CD4-positive, alpha-beta T cell treated with Interleukin-21 for 1 hour (primary cell): ENCODE results near the gene HDAC4.

Experiments
- DNase-seq: peaks from one replicate; pipeline ENCODE4 v3.0.0-alpha.2; 2020

Gene HDAC4

DNA sequence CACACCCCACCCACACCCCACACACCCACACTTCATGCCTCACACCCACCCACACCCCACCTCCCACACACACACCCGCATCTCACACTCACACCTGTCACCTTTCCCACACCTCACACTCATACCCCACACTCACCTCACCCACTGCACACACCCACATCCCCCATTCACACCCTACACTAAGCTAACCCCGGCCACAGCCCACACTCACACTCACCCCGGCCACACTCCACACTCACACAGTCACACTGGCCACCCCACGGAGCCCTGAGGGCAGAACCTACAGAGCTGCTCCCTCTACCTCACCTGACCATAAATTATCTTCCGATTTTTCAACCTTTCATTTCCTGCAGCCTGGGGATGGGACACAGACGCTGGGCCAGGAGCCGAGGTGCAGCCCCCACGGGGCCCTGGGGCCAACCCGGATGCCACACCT is 241.3 kb downstream of the HDAC4 start:
- DNase-seq, result no peak

DNA sequence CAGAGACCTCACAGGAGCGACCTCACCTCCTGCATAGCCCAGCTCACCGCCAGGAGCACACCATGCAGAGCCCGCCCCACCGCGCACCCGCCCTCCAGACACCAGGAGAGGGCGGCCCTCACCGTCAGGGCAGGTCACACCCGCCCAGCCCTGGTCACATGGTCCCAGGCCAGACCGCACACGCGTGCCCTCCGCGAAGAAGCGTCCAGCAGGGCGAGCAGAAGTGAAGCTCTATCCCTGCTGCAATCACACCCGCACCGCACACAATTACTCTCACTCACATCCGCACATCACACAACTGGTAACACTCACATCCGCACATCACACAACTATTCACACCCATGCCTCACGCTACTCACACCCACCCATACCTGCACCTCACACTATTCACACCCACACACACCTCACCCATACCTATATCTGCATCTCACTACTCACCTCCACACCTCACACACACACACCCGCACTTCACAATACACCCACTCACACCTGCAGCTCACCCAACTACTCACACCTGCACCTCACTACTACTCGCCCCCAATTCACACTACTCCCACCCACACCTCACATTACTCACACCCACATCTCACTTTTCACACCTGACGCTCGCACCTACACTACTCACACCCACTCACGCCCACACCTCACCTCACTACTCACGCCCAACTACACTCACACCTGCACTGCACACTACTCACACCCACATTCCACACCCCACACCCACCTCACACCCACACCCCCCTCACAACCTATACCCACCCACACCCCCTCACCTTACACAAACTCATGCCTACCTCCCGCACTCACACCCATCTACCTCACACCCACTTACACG is 242.0 kb downstream of the HDAC4 start:
- DNase-seq, result no peak

DNA sequence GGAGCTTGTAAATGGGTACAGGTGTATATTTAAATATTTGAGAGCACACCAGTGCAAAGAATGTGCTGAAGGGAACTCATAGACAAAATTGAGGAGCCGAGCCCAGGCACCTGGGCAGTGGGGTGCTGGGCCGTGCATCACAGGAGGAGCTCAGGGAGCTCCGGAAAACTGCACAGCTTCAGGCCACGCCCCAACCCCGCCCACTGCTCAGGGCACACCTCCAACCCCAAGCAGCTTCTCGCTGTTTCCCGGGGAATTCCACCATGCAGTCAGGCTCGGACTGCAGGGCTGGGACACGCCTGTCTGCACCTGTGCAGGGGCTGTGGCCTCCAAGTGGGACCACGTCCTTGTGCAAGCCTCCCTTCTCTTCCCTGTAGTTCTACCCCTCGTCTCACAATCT is 243.0 kb downstream of the HDAC4 start:
- DNase-seq, result no peak

DNA sequence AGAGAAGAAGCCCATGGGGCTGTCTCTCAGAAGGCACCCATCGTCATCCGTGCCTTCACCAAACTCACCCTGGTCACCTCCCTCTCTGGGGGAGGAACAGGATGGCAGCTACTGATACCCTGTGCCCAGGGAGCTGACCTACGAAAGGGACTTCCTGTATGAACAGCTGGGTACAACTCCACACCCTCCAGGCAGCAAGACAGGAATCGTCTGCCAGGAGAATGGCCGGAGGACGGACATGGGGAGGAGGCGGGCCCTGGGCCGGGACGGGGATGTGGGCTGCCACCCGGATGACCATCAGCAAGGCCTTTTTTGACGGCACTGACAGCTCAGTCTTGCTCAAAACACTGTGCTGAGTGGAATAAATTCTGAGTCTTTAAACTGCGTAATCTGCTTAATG is 243.6 kb downstream of the HDAC4 start:
- DNase-seq, result no peak

DNA sequence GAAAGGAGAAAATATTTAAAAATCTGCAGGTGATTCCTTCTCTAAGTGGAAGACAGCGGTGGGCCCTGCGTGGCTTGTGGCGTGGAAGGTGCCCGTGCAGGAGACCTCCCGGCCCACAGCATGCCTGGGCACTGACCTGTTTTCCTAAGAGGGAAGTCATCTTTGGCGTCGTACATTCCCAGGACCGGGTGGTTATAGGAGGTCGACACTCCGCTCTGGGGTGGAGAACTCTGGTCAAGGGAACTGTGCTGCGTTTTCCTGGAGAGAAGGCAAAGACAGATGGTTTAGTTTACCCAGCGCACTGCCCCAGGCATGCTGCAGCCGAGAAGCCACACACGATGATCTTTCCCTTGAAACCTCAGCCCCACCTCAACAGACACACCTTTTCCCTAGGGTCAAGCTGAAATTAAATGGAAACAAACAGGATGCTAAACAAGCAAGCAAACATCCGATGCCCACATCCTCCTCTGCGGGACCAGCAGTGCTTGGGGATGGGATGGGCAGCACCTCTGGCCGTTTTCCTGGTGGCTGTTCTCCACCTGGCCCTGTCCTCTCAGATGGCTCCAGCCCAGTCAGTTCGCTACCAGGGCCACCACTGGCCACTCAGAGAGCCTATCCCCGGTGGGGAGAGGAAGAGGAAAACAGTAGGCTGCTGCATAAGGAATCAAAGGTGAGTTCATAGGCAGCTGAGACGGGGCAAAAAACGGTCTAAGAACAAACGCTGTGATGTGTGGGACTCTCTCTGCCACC is 244.1 kb downstream of the HDAC4 start:
- DNase-seq, result no peak

DNA sequence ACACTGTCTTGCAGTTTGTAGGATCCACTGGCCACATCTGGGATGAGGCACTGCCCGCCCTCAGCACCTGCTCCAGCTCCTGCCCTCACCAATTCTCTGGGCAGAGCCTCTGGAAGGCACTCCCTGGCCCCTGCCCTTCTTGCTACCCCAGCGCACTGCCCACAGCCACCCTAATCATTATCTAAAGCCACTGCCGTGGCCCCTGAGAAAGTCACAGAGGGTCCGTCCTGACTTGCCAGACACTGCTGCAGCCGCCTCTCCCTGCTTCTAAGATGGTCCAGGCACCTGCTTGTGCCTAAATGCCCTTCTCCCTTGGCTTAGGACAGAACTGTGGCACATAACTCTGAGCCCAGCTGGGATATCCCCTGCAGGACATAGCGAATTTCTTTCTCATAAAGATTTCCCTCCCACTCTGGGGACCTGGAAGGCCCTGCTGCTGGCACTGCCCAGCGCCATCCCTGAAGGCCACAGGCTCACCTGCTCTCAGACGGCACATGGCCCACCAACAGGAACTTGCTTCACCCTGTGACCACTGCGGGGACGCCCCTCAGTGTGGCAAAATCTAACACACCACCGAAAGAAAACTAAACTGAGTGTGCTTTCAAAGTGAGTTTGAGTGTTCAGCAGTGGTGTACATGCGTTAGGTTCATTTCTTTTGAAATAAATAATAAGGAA is 244.9 kb downstream of the HDAC4 start:
- no peak for DNase-seq

DNA sequence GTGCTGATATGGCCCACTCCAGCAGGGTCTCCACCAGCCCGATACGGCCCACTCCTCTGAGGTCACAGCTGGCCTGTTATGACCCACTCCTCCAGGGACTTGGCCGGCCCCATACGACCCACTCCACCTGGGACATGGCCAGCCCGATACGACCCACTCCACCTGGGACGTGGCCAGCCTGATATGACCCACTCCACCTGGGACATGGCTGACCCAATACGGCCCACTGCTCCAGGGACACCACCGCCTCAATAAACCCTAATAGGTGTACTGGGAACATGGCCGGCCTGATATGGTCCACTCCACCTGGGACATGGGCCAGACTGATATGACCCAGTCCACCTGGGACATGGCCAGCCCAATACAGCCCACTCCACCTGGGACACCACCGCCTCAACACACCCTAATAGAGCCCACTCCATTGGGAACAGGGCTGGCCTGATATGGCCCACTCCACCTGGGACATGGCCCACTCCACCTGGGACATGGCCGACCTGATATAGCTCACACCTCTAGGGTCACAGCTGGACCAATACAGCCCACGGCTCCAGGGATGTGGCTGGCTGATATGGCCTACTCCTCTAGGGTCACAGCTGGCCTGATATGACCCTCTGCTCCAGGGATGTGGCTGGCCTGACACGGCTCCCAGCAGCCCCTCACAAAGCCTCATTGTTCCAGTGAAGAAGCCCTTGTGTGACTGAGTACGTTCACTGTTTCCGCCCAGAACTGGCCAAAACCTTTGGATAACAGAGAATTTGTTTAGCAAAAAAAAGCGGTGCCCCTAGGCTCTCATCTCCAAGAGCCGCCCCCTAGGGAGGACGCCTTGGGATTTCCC is 245.6 kb downstream of the HDAC4 start:
- no peak for DNase-seq

DNA sequence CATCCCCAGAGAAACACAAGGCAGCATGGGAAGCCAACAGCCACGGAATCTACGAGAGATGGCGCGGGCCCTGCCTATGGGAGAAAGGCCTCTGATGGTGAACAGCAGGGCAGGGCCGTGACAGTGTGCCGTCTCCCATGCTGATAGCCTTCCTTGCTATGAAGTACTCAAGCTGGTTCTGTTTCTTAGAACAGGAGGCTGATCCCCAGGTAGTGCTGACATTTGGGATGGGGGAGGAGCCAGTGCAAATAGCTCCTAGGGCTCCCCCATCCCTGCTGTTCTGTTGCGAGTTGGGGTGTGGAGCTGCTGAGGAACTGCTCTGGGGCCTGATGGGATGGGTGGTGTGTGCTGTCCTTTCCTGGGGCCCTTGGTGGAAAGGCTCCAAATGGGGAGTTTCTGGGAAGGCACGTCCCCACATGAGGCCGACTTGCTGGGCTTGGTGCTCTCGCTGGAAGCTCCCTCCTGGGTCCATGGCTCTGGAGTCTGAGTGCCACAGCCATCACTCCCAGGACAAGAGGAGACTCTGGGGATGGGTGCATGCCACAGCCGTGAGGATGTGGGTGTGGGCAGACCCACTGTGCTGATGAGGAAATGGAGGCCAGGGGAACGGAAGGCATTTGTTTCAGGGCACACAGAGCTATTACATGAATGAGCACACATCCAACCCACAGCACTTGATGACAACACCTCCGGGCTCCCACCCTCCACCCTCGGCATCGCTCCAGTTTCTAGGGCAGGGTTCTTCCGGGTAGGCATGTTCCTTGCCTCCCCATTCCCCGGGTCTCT is 246.8 kb downstream of the HDAC4 start:
- DNase-seq, result no peak

DNA sequence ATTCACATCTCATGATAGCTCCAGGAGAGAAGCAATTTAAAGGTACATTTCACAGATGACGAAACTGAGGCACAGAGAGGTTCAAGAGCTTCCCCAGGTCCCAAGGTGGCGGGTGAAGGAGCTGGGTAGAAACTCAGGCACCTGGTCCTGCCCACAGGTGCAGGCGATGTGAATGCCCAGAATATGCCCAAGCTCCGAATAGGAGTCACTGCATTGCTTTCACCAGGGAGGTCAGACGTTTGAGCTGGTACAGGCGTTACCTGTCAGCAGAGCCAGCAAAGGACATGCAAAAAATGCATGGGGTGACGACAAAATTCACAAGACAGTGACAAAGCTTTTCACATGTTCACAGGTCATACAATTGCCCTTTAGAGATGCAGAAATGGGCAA is 247.9 kb downstream of the HDAC4 start:
- no peak for DNase-seq

DNA sequence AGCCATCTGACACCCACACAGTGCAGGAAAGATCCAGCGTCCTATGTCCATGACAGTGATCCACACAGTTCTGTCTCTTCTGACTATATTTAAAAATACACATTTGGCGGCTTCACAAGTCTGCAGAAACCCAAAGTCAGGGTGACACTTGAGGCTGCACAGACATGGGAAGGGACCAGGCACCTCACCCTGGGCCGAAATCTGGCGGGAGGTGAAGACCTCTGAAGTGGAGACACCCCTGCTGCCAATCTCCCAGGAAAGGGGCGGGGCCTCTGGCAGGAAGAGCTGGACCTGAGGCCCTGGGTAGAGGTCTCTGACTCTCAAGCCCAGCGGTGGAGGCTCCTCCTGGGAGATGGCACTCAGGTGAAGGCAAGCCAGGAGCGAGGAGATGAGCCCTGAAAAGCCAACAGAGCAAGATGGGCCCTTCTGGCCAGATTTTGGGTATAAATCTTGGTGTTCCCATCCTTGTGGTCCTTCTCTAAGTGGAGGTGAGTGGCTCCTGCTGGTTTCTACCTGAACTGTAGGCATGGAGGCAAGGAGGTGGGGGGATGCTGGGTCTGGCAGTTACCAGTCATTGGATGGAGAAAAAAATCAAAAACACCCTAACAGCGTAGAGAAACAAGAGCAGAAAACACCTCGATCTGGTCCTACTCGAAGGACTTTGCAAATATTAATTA is 248.4 kb downstream of the HDAC4 start:
- no peak for DNase-seq

DNA sequence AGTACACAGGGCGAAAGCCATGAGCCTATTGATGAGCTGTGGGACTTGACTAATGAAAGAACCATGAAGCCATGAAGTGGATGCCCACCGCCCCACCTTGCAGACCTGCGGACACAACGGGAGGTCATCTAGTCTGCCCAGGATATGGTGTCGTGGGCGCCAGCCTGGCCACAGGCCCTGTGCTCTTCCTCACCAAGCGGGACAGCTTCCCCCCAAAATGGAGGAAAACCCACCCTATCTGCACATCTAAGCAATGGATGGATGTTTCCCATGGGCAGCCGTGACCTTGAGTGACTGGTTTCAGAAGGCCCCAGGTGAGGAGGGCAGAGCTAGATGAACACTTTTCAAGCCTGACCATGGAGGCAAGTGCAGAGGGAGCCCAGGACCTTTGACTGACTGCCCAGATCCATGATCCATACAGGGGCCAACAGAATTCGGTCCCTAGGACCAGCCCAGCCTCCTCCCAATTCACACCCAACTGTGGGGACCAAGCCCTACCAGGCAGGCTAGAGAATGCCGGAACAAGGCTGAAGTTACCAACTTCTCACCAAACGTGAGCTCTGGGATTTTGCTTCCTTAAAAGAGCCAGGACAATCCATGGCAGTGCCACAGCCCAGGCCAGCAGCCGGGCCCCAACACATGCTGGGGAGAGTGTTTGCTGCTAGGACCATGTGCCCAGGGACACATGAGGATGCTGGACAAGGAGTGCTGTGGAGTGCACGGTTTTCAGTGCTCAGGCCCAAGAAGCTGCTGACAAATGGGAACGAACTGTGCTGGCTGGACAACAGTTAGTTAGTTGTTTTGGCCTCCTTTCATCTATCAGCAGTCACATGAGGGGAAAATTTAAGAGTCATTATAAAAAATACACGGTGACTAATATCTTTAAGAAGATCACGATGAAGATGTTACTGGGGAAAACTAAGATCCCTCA is 249.4 kb downstream of the HDAC4 start:
- DNase-seq, result no peak

DNA sequence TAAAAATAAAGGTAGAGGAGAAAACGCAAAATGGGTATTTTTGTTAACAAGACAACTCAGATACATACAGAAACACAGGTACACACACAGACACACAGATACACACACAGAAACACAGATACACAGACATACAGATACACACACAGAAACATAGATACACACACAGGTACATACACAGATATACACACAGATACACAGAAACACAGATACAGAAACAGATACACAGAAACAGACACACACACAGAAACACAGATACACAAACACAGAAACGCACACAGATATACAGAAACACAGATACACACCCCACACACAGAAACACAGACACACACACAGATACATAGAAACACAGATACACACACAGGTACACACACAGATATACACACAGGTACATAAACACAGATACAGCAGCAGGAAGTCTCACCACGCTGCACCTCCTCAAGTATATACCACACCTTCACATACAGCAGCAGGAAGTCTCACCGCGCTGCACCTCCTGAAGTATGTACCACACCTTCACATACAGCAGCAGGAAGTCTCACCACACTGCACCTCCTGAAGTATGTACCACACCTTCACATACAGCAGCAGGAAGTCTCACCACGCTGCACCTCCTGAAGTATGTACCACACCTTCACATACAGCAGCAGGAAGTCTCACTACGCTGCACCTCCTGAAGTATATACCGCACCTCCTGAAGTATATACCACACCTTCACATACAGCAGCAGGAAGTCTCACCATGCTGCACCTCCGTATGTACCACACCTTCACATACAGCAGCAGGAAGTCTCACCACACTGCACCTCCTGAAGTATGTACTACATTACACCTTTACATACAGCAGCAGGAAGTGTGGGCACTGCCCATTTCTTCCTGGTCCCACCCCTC is 250.5 kb downstream of the HDAC4 start:
- peak; percentile 52 for DNase-seq

DNA sequence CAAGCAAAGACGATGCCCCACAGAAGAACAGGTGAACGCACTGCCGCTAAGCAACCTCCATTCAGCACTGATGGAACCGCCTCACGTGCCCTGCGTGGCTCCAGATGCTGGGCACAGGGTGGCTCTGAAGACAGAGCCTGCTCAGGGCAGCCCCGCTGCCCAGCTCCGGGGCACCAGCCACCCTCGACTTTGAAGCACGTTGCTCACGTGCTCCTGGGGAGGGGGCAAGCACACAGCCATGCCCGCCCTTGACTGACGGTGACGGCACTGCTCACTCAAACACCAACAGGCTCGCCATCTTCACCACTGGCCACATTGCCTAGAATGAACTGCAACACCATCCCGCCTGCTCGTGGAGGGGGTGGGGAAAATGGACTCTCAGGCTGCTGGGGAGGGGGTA is 251.3 kb downstream of the HDAC4 start:
- no peak for DNase-seq

DNA sequence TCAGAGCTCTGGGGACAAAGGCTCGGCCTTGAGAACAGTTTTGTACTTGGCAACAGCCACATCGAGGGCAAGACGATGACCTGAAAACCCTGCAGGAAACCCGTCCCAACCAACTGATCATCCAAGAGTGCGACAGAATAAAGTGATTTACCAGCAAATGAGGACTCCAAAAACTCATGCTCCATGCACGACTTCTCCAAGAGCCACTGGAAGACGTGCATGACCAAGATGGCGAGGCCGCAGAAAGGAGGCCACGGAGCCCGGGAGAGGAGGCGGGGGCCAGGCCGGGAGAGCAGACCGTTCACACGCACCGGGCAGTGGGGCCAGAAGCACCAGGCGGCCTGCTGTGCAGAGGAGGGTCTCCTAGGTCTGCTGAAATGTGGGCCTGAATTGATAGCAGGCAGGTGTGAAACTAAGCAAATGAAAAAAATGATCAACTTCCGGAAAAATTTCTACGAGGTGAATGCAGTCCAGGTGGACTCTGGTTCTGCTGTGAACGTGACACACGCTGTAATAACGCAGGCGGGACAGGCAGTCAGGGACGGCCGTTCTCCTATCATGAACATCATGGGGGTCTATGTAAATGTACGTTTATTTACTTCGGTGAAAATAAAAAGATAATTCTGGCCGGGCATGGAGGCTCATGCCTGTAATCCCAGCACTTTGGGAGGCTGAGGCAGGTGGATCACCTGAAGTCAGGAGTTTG is 252.2 kb downstream of the HDAC4 start:
- DNase-seq, result no peak

DNA sequence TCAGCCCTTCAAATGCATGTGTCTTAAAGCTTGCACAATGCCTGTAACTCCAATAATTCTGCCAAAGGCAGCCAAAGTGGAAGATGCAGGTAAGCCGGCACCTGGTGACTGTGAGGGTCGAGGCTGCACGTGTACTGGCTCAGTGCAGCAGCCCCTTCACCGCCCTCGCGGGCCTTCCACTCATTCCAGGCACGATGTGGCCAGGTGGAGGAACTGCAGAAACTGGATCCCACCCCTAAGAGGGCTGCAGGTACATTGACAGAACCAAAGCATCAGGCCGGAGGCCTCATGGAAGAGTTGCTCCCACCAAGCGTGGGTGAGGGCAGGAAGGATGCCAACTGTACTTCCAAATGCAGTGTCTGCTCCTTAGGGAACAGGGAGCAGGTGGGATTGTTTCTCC is 253.4 kb downstream of the HDAC4 start:
- DNase-seq, result no peak

DNA sequence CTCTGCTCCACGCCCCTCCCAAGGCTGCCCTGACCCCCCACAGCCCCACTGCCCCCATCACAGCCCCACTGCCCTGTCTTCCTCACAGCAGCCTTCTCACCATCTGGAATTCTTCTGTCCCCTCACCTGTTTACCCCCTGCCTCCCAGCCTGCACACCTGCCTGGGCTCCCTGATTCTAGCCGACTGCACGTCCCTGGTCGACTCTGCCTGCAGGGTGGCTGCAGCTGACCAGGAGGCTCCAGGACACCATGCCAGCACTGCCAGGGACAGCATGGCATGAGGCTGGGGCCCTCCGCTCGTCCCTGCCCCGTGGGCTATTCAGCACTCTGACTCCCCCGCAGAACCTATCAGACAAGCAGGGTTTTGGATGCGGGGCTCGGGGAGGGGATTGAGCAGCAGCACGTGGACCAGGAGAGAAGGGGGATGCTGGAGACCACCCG is 254.1 kb downstream of the HDAC4 start:
- no peak for DNase-seq

DNA sequence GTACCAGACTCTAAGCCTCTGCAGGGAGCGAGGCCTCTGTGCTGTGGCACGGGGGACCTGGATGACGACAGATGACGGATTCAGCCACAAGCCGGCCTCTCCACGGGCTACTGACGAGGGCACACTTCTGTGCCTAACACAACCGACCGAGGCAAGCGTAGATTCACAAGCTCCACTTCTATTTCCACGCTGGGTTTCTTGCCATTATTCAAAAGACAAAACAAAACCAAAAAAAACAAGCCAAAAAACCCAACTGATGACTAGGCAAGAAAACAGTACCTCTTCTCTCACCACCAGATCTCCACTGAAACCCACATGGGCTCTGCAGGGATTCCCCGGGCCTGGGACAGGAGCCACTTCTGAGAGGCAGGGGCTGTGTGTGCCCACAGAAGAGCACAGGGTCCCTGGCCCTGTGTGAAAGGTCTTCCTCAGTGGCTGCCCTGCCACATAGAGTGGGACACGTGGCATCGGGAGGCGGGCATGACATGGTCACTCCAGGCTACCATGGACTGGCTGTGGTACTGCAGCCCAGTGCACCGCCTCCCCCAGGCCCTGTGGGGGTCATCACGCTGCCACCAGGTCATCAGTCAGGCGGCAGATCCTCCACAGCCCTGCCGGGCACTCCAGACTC is 254.7 kb downstream of the HDAC4 start:
- no peak for DNase-seq

DNA sequence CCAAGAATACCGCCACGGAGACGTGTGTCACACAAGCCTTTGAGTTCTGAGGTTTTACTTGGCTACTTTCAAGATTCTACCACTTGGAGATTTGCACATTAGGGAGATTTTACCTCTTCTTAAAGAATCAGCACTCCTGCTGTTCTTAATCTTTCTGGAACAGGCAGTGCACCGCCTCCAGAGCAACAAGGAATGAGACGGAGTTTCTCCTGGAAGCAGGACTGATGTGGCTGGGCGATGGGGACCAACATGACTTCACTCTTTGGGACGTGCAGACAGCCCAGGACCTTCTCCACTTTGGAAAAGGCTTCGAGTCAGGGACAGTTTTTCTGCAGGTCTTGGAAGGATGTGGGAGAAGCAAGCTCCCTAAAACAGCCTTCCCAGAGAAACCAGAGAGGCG is 255.2 kb downstream of the HDAC4 start:
- no peak for DNase-seq
